ENCODE results near the gene HIF3A.
"Not testable (repeated sequence)": the region's sequence is repeated elsewhere in the genome, so short reads cannot be mapped to it uniquely, and the experiment has no call there.

The HIF3A gene

DNA sequence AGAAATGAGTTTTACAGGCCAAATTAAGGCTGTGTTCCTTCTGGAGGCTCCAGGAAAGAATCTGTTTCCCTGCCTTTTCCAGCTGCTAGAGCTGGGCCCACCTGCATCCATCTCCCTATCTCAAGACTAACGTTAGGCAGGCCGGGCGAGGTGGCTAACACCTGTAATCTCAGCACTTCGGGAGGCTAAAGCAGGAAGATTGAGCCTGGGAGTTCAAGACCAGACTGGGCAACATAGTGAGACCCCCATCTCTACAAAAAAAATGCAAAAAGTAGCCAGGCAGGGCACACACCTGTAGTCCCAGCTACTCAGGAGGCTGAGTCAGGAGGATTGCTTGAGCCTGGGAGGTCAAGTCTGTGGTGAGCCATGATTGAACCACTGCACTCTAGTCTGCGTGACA lies 14.6 kb downstream of the HIF3A start:
- no peaks in the 10 kb centered on the region for H3K4me1 ChIP-seq (ENCODE audit: control insufficient read depth in 1 of 2, insufficient read depth in 2 of 2, low read length in 2 of 2)
- H3K9me3 ChIP-seq (ENCODE audit: control insufficient read depth in 1 of 2, low read length in 2 of 2) = no peaks in the 10 kb centered on the region
- H3K36me3 ChIP-seq (ENCODE audit: control insufficient read depth in 1 of 2, insufficient read depth in 2 of 2, low read length in 2 of 2) = peaks cover 4 to 48% of the 10 kb centered on the region in 2 donors
- H3K27ac ChIP-seq (ENCODE audit: low read length) = no peak overlapping the region
- H3K4me3 ChIP-seq (ENCODE audit: low read depth in 1 of 2, low read length in 2 of 2) = no peak overlapping the region
- no peaks in the 10 kb centered on the region for H3K27me3 ChIP-seq (ENCODE audit: low read depth, low read length)

DNA sequence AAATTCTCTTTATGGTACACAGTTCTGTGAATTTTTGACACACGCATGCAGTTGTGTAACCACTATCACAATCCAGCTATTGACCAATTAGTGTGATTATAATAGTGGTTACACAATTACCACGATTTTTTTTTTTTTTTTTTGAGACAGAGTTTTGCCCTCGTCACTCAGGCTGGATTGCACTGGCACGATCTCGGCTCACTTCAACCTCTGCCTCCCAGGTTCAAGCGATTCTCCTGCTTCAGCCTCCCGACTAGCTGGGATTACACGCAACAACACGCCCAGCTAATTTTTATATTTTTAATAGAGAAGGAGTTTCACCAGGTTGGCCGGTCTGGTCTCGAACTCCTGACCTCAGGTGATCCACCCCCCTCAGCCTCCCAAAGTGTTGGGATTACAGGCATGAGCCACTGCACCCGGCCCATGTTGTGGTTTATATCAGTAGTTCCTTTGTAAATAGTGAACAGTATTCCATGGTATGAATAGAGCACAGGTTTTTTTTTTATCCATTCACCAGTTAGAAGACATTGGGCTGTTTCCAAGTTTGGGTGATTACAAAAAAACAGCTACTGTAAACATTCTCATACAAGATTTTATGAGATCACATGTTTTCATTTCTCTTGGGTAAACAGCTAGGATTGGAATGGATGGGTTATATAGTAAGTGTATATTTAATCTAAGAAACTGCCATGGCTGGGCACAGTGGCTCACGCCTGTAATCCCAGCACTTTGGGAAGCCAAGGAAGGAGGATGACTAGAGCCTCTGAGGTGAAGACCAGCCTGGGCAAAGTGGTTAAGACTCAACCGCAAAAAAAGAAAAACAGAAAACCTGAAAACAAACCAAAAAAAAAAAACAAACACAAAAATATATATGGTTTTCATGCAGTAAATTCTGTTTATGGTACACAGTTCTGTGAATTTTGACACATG lies 17.0 kb downstream of the HIF3A start:
- not testable (repeated sequence) for H3K27me3 ChIP-seq (ENCODE audit: low read depth, low read length); H3K4me1 ChIP-seq (ENCODE audit: control insufficient read depth in 1 of 2, insufficient read depth in 2 of 2, low read length in 2 of 2); H3K4me3 ChIP-seq (ENCODE audit: low read depth in 1 of 2, low read length in 2 of 2); H3K27ac ChIP-seq (ENCODE audit: low read length); H3K9me3 ChIP-seq (ENCODE audit: control insufficient read depth in 1 of 2, low read length in 2 of 2)
- peaks cover 4 to 44% of the 10 kb centered on the region in 2 donors for H3K36me3 ChIP-seq (ENCODE audit: control insufficient read depth in 1 of 2, insufficient read depth in 2 of 2, low read length in 2 of 2)

GRCh38 chr19:46317339-46317738 lies 20.5 kb downstream of the HIF3A start:
- Histone ChIP-seq H3K36me3 (ENCODE audit: control insufficient read depth in 1 of 2, insufficient read depth in 2 of 2, low read length in 2 of 2) (peaks cover 0 to 35% of the 10 kb centered on the region in 2 donors), H3K4me3 (ENCODE audit: low read depth in 1 of 2, low read length in 2 of 2) (no peak overlapping the region), H3K9me3 (ENCODE audit: control insufficient read depth in 1 of 2, low read length in 2 of 2) (no peaks in the 10 kb centered on the region), H3K27me3 (ENCODE audit: low read depth, low read length) (no peaks in the 10 kb centered on the region), H3K27ac (ENCODE audit: low read length) (no peak overlapping the region), H3K4me1 (ENCODE audit: control insufficient read depth in 1 of 2, insufficient read depth in 2 of 2, low read length in 2 of 2) (no peaks in the 10 kb centered on the region)

DNA sequence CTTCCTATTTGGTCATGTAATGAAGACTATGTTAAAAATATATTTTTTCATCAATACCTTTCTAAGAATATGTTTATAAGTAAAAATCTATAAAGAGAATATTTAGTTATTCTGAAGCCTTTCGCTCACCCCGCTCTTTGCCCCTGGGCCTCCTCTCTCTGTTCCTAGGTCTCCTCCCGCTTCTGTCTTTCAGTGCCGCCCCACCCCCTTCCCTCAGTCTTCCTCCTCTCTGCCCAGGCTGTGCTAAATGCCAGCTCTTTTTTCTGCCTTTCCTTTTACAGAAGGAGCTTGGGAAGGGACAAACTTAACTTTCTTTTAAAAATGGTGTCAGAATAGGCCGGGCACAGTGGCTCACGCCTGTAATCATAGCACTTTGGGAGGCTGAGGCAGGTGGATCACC lies 22.8 kb downstream of the HIF3A start:
- H3K4me1 ChIP-seq (ENCODE audit: control insufficient read depth in 1 of 2, insufficient read depth in 2 of 2, low read length in 2 of 2) = no peaks in the 10 kb centered on the region
- no peaks in the 10 kb centered on the region for H3K9me3 ChIP-seq (ENCODE audit: control insufficient read depth in 1 of 2, low read length in 2 of 2)
- H3K27ac ChIP-seq (ENCODE audit: low read length) = no peak overlapping the region
- no peaks in the 10 kb centered on the region for H3K27me3 ChIP-seq (ENCODE audit: low read depth, low read length)
- no peak overlapping the region for H3K4me3 ChIP-seq (ENCODE audit: low read depth in 1 of 2, low read length in 2 of 2)
- peaks cover 5 to 45% of the 10 kb centered on the region in 2 donors for H3K36me3 ChIP-seq (ENCODE audit: control insufficient read depth in 1 of 2, insufficient read depth in 2 of 2, low read length in 2 of 2)

DNA sequence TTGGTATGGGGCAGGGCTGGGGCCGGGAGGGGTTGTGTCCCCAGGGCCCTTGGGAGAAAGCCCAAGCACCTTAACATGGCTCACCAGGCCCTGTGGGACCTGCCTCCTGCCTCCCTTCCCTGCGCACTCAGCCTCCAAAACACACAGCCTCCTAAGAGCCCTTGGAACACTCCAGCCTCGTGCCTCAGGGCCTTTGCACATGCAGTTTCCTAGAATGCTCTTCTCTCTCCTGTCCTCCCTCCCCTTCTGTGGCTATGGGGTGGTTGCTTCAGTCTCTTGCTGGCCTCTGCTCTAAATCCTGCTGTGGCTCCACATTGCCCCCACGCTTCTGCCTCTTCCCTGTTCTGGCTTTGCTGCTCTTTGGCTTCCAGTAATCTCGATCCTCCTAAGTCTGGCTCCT lies 23.7 kb downstream of the HIF3A start:
- Histone ChIP-seq H3K36me3 (ENCODE audit: control insufficient read depth in 1 of 2, insufficient read depth in 2 of 2, low read length in 2 of 2) (peaks cover 9 to 49% of the 10 kb centered on the region in 2 donors), H3K4me1 (ENCODE audit: control insufficient read depth in 1 of 2, insufficient read depth in 2 of 2, low read length in 2 of 2) (no peaks in the 10 kb centered on the region), H3K27ac (ENCODE audit: low read length) (no peak overlapping the region), H3K9me3 (ENCODE audit: control insufficient read depth in 1 of 2, low read length in 2 of 2) (no peaks in the 10 kb centered on the region), H3K4me3 (ENCODE audit: low read depth in 1 of 2, low read length in 2 of 2) (no peak overlapping the region), H3K27me3 (ENCODE audit: low read depth, low read length) (no peaks in the 10 kb centered on the region)

DNA sequence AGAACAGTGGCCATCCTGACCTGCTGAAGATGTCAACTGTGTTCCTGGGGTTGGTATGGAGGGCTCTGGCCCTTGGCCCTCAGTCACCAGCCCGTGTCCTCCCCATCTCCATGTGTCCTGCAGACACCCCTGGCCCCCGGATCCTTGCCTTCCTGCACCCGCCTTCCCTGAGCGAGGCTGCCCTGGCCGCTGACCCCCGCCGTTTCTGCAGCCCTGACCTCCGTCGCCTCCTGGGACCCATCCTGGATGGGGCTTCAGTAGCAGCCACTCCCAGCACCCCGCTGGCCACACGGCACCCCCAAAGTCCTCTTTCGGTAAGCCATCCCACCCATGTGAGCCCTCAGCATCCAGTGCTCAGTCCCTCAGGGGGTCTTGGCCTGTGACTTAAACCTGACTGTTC lies 24.8 kb downstream of the HIF3A start:
- Histone ChIP-seq H3K27me3 (ENCODE audit: low read depth, low read length) (no peaks in the 10 kb centered on the region), H3K9me3 (ENCODE audit: control insufficient read depth in 1 of 2, low read length in 2 of 2) (peaks cover 7 to 9% of the 10 kb centered on the region in 2 donors), H3K36me3 (ENCODE audit: control insufficient read depth in 1 of 2, insufficient read depth in 2 of 2, low read length in 2 of 2) (peaks cover 20 to 60% of the 10 kb centered on the region in 2 donors), H3K4me1 (ENCODE audit: control insufficient read depth in 1 of 2, insufficient read depth in 2 of 2, low read length in 2 of 2) (no peaks in the 10 kb centered on the region), H3K27ac (ENCODE audit: low read length) (no peak overlapping the region), H3K4me3 (ENCODE audit: low read depth in 1 of 2, low read length in 2 of 2) (no peak overlapping the region)

DNA sequence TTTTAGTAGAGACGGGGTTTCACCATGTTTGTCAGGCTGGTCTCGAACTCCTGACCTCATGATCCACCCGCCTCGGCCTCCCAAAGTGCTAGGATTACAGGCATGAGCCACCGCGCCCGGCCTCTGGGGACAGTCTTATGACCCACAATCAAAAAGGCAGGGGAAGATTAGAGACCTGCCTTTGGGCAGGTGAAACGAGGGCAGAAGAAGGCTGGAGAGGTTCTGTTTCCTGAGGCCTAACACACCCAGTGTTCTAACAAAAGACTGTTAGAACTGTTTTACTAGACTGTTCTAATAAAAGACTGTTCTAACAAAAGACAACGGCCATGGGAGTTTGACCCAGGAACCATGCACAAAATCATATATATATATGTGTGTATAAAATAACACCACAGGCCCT lies 26.4 kb downstream of the HIF3A start:
- not testable (repeated sequence) for H3K27ac ChIP-seq (ENCODE audit: low read length); H3K27me3 ChIP-seq (ENCODE audit: low read depth, low read length); H3K4me3 ChIP-seq (ENCODE audit: low read depth in 1 of 2, low read length in 2 of 2); H3K4me1 ChIP-seq (ENCODE audit: control insufficient read depth in 1 of 2, insufficient read depth in 2 of 2, low read length in 2 of 2)
- Histone ChIP-seq H3K36me3 (ENCODE audit: control insufficient read depth in 1 of 2, insufficient read depth in 2 of 2, low read length in 2 of 2) (peaks cover 20 to 64% of the 10 kb centered on the region in 2 donors), H3K9me3 (ENCODE audit: control insufficient read depth in 1 of 2, low read length in 2 of 2) (peaks cover 9 to 20% of the 10 kb centered on the region in 2 donors)

DNA sequence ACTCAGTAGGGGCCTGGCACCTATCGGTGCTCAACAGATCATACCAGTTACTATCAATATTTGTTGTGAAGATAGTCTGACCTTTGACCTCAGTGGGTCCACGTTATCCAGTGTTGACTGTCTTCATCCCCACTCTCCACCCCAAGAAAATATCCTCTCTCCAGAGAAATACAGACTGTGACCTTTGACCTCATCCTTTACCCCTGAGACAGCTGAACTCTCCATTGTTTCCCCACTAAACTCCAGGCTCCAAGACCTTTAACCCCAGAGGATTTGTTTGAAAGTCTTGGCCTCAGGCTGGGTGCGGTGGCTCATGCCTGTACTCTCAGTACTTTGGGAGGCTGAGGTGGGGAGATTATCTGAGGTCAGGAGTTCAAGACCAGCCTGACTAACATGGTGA lies 27.4 kb downstream of the HIF3A start:
- no peaks in the 10 kb centered on the region for H3K4me1 ChIP-seq (ENCODE audit: control insufficient read depth in 1 of 2, insufficient read depth in 2 of 2, low read length in 2 of 2)
- H3K9me3 ChIP-seq (ENCODE audit: control insufficient read depth in 1 of 2, low read length in 2 of 2) = peaks cover 9 to 20% of the 10 kb centered on the region in 2 donors
- no peaks in the 10 kb centered on the region for H3K27me3 ChIP-seq (ENCODE audit: low read depth, low read length)
- H3K27ac ChIP-seq (ENCODE audit: low read length) = no peak overlapping the region
- no peak overlapping the region for H3K4me3 ChIP-seq (ENCODE audit: low read depth in 1 of 2, low read length in 2 of 2)
- peaks cover 20 to 74% of the 10 kb centered on the region in 2 donors for H3K36me3 ChIP-seq (ENCODE audit: control insufficient read depth in 1 of 2, insufficient read depth in 2 of 2, low read length in 2 of 2)

DNA sequence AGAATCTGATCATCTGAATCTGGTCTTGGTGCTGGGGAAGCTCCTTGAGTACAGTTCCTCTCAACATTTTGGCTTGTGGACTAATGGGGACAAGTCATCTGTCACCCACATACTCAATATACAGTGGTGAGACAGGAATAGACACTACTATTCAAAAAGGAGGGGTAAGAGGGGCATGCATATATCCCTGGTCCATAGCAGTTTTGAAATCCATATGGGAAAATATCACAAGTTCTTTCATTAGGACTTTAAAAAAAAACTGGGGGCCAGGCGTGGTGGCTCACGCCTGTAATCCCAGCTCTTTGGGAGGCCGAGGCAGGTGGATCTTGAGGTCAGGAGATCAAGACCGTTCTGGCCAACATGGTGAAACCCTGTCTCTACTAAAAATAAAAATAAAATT lies 29.8 kb downstream of the HIF3A start:
- Histone ChIP-seq H3K4me3 (ENCODE audit: low read depth in 1 of 2, low read length in 2 of 2) (no peak overlapping the region), H3K36me3 (ENCODE audit: control insufficient read depth in 1 of 2, insufficient read depth in 2 of 2, low read length in 2 of 2) (peaks cover 20 to 74% of the 10 kb centered on the region in 2 donors), H3K4me1 (ENCODE audit: control insufficient read depth in 1 of 2, insufficient read depth in 2 of 2, low read length in 2 of 2) (no peaks in the 10 kb centered on the region), H3K27ac (ENCODE audit: low read length) (no peak overlapping the region), H3K9me3 (ENCODE audit: control insufficient read depth in 1 of 2, low read length in 2 of 2) (peaks cover 9 to 20% of the 10 kb centered on the region in 2 donors), H3K27me3 (ENCODE audit: low read depth, low read length) (no peaks in the 10 kb centered on the region)

DNA sequence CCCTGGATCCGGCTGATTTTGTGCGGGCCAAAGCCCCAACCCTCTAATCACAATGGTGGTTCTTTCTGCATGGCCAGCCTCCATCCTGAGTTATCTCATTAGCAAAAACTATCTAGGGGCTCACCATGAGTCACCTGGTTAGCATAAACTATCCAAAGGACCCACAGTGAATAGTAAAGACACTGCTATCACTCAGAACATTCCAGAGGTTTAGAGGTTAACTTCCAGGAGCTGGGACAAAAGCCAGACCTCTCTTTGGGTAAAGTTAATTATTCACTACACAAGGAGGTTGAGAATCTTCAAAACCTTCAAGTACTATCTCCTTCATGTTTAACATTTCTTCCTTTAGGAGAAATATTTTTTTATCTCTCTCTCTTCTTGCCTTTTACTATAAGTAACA lies 31.2 kb downstream of the HIF3A start:
- peak overlapping the region in 1 of 2 donors; percentile 23 for H3K4me3 ChIP-seq (ENCODE audit: low read depth in 1 of 2, low read length in 2 of 2)
- H3K27me3 ChIP-seq (ENCODE audit: low read depth, low read length) = no peaks in the 10 kb centered on the region
- H3K36me3 ChIP-seq (ENCODE audit: control insufficient read depth in 1 of 2, insufficient read depth in 2 of 2, low read length in 2 of 2) = peaks cover 20 to 72% of the 10 kb centered on the region in 2 donors

DNA sequence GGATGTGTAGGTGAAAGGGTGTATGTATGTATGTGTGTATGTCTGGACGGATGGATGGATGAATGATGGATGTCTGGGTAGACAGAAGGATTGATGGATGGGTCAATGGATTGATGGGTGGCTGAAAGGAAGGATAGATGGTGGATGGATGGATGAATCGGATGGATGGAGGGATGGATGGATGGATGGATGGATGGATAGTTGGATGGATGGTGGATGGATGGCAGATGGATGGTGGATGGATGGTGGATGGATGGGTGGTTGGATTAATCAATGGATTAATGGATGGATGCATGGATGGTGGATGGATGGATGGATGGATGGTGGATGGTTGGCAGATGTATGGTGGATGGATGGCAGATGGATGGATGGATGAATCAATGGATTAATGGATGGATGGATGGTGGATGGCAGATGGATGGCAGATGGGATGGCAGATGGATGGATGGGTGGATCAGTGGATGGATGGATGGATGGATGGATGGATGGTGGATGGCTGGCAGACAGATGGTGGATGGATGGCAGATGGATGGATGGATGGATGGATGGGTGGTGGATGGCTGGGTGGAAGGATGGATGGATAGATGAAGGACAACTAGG lies 33.6 kb downstream of the HIF3A start:
- no peaks in the 10 kb centered on the region for H3K27me3 ChIP-seq (ENCODE audit: low read depth, low read length)
- no peak overlapping the region for H3K27ac ChIP-seq (ENCODE audit: low read length)
- H3K4me1 ChIP-seq (ENCODE audit: control insufficient read depth in 1 of 2, insufficient read depth in 2 of 2, low read length in 2 of 2) = no peaks in the 10 kb centered on the region
- peaks cover 12 to 58% of the 10 kb centered on the region in 2 donors for H3K36me3 ChIP-seq (ENCODE audit: control insufficient read depth in 1 of 2, insufficient read depth in 2 of 2, low read length in 2 of 2)
- H3K9me3 ChIP-seq (ENCODE audit: control insufficient read depth in 1 of 2, low read length in 2 of 2) = peaks cover 9 to 20% of the 10 kb centered on the region in 2 donors
- H3K4me3 ChIP-seq (ENCODE audit: low read depth in 1 of 2, low read length in 2 of 2) = no peak overlapping the region

More for the DNA sequence above, 31.2 kb downstream of the HIF3A start:
- Histone ChIP-seq H3K9me3 (ENCODE audit: control insufficient read depth in 1 of 2, low read length in 2 of 2) (peaks cover 9 to 20% of the 10 kb centered on the region in 2 donors), H3K27ac (ENCODE audit: low read length) (no peak overlapping the region), H3K4me1 (ENCODE audit: control insufficient read depth in 1 of 2, insufficient read depth in 2 of 2, low read length in 2 of 2) (no peaks in the 10 kb centered on the region)
